GM23338 (cell line): Measurements from ENCODE around the gene P4HTM. TPM values are rescaled to one million over a fixed set of nuclear protein-coding genes. Genes with fewer than 3 reads are reported as not detected.

Experiments used
- ATAC-seq: fragments of 200-7000 bp; cut with Tn5 transposase; 3 replicates; pipeline ENCODE4 v1.9.1; 2020
- DNase-seq: peaks from one replicate; pipeline ENCODE4 v3.0.0-alpha.2; 2015; ENCODE audit warnings: low spot score
- H2AFZ ChIP-seq: fragments of 200-600 bp; sonication (generic); 2 replicates; pipeline ENCODE4 v1.8.0; 2016; ENCODE audit warnings: antibody characterized with exemption, mild to moderate bottlenecking, moderate library complexity
- H3F3A ChIP-seq: fragments of 200-600 bp; sonication (generic); replicated peaks from 2 replicates; pipeline ENCODE4 v1.8.0; 2017; ENCODE audit warnings: antibody characterized with exemption, mixed run types, low read depth
- H3K27ac ChIP-seq: fragments of 200-600 bp; sonication (generic); 2 replicates; pipeline ENCODE4 v1.6.1; 2016; ENCODE audit warnings: low read depth
- H3K27me3 ChIP-seq: fragments of 200-600 bp; sonication (generic); 2 replicates; pipeline ENCODE4 v1.8.0; 2016; ENCODE audit warnings: mild to moderate bottlenecking, mixed run types, moderate library complexity; ENCODE audit not compliant: insufficient read depth
- H3K36me3 ChIP-seq: fragments of 200-600 bp; sonication (generic); 2 replicates; pipeline ENCODE4 v1.8.0; 2016; ENCODE audit warnings: mild to moderate bottlenecking; ENCODE audit not compliant: insufficient read depth
- H3K4me1 ChIP-seq: fragments of 200-600 bp; sonication (generic); 2 replicates; pipeline ENCODE4 v1.8.0; 2016; ENCODE audit warnings: mild to moderate bottlenecking, moderate library complexity; ENCODE audit not compliant: insufficient read depth
- H3K4me2 ChIP-seq: fragments of 200-600 bp; sonication (generic); 2 replicates; pipeline ENCODE4 v1.7.1; 2017; ENCODE audit warnings: mixed run types
- H3K4me3 ChIP-seq: fragments of 200-600 bp; sonication (generic); 2 replicates; pipeline ENCODE4 v1.6.1; 2016; ENCODE audit warnings: mixed run types
- H3K79me2 ChIP-seq: fragments of 200-600 bp; sonication (generic); replicated peaks from 2 replicates; pipeline ENCODE4 v1.8.0; 2017; ENCODE audit warnings: mild to moderate bottlenecking; ENCODE audit not compliant: insufficient read depth
- H3K9me2 ChIP-seq: fragments of 200-600 bp; sonication (generic); 2 replicates; pipeline ENCODE4 v1.8.0; 2017; ENCODE audit not compliant: insufficient read depth
- H4K20me1 ChIP-seq: fragments of 200-600 bp; sonication (generic); replicated peaks from 2 replicates; pipeline ENCODE4 v1.8.0; 2017; ENCODE audit warnings: mild to moderate bottlenecking; ENCODE audit not compliant: insufficient read depth
- H3K27ac Mint-ChIP-seq: 2 replicates; pipeline ENCODE4 v1.8.0; 2020; ENCODE audit warnings: inconsistent platforms, mild to moderate bottlenecking, moderate library complexity, mixed read lengths
- H3K27me3 Mint-ChIP-seq: 3 replicates; pipeline ENCODE4 v1.8.0; 2022; ENCODE audit warnings: low read depth, mild to moderate bottlenecking, moderate library complexity, mixed read lengths, inconsistent platforms; ENCODE audit not compliant: insufficient read depth, poor library complexity
- H3K36me3 Mint-ChIP-seq: 3 replicates; pipeline ENCODE4 v1.8.0; 2021; ENCODE audit warnings: low read depth, mild to moderate bottlenecking, inconsistent platforms, moderate library complexity, mixed read lengths
- H3K4me1 Mint-ChIP-seq: 3 replicates; pipeline ENCODE4 v1.8.0; 2020; ENCODE audit warnings: mild to moderate bottlenecking, inconsistent platforms, mixed read lengths
- H3K4me3 Mint-ChIP-seq: 3 replicates; pipeline ENCODE4 v1.8.0; 2021; ENCODE audit warnings: moderate library complexity, mild to moderate bottlenecking, inconsistent platforms, mixed read lengths
- H3K9me3 Mint-ChIP-seq: 3 replicates; pipeline ENCODE4 v1.8.0; 2020; ENCODE audit warnings: moderate library complexity, mild to moderate bottlenecking, inconsistent platforms, mixed read lengths
- CREB1 ChIP-seq: fragments of 250-450 bp; sonication (Bioruptor Pico); IDR thresholded peaks from 2 replicates; pipeline ENCODE4 v1.5.0; 2020; ENCODE audit warnings: low read depth, mild to moderate bottlenecking, moderate library complexity
- EZH2 ChIP-seq: fragments of 200-600 bp; sonication (generic); IDR thresholded peaks from one replicate; pipeline ENCODE4 v1.8.0; 2017; ENCODE audit warnings: antibody characterized with exemption, mild to moderate bottlenecking, low read depth; ENCODE audit not compliant: unreplicated experiment
- EZH2phosphoT487 ChIP-seq: fragments of 200-600 bp; sonication (generic); IDR thresholded peaks from one replicate; pipeline ENCODE4 v1.8.1; 2018; ENCODE audit warnings: antibody characterized with exemption; ENCODE audit not compliant: unreplicated experiment
- JUNB ChIP-seq: IDR thresholded peaks from one replicate; pipeline ENCODE4 v1.6.1; 2016; ENCODE audit warnings: antibody characterized with exemption; ENCODE audit not compliant: unreplicated experiment
- NANOG ChIP-seq: IDR thresholded peaks from 2 replicates; pipeline ENCODE4 v1.6.1; 2016; ENCODE audit warnings: antibody characterized with exemption, borderline replicate concordance
- POLR2AphosphoS5 ChIP-seq: IDR thresholded peaks from 2 replicates; pipeline ENCODE4 v1.6.1; 2016; ENCODE audit warnings: antibody characterized with exemption, low read depth
- STAT1 ChIP-seq: IDR thresholded peaks from one replicate; pipeline ENCODE4 v1.6.1; 2016; ENCODE audit warnings: antibody characterized with exemption; ENCODE audit not compliant: unreplicated experiment
- ZNF114 ChIP-seq: fragments of 250-450 bp; sonication (Bioruptor Pico); IDR thresholded peaks from 2 replicates; pipeline ENCODE4 v1.5.0; 2020; ENCODE audit warnings: mild to moderate bottlenecking, moderate library complexity
- ZNF331 ChIP-seq: fragments of 250-450 bp; sonication (Bioruptor Pico); IDR thresholded peaks from 2 replicates; pipeline ENCODE4 v1.5.0; 2020; ENCODE audit warnings: low read depth, mild to moderate bottlenecking, moderate library complexity
- polyA plus RNA-seq: library from polyadenylated mRNA; unstranded; fragments of >200 nt; fragmentation: Nextera tagmentation; extraction: Ambion mirVana; gene quantifications from 2 replicates; pipeline ENCODE4 v1.2.1, GENCODE V29; 2016
- total RNA-seq: library from RNA; depleted of rRNA; stranded (reverse); fragments of >200 nt; shearing (Covaris generic); gene quantifications from 2 replicates; pipeline ENCODE4 v1.2.3, GENCODE V29; 2014
- TF ChIP-seq, protein P1 (sequence below): fragments of 250-450 bp; sonication (Bioruptor Pico); IDR thresholded peaks from 2 replicates; pipeline ENCODE4 v1.5.0; 2020; ENCODE audit warnings: mild to moderate bottlenecking, moderate library complexity
- TF ChIP-seq, protein P2 (sequence below): IDR thresholded peaks from 2 replicates; pipeline ENCODE4 v1.6.1; 2016; ENCODE audit warnings: antibody characterized with exemption
- TF ChIP-seq, protein P3 (sequence below): IDR thresholded peaks from one replicate; pipeline ENCODE4 v1.6.1; 2018; ENCODE audit warnings: antibody characterized with exemption; ENCODE audit not compliant: unreplicated experiment
- TF ChIP-seq, protein P4 (sequence below), 2 experiments: fragments of 200-600 bp in 1 of 2; sonication (generic) in 1 of 2; conservative IDR thresholded peaks; 2 replicates each; pipeline versions ENCODE4 v1.5.1 to v1.6.1; 2016 to 2017; ENCODE audit warnings: antibody characterized with exemption in 2 of 2, low read depth in 2 of 2, mild to moderate bottlenecking in 2 of 2, moderate library complexity in 1 of 2

P4HTM gene
- total and polyA plus RNA-seq, 2 experiments from 2014 or later, result 15.9 to 28.7 TPM

DNA sequence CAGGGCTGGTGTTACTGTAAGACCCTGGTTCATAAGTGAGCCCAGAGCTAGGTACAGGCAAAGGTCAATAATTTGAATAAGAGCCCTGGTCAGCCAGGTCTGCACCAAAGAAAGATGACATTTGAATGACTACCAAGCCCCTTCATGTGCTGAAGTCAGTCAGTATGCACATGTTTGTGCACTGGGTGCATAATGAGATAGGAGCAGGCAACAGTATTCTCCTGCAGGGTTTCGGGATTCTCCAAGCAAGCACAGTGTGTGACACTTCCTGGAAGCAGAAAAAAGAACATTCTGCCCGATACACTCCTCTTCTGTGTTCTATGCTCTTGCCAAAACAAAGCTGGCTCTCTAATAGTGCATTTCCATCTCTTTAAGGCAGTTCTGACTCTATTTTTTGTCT lies 44.6 kb downstream of the P4HTM start:
- no peak overlapping the region for H3K27ac Mint-ChIP-seq
- Histone ChIP-seq H3K9me2 (no peaks in the 10 kb centered on the region), H3K4me3 (no peak overlapping the region), H3K79me2 (no peaks in the 10 kb centered on the region; the same call in 1 of the 2 replicates), H3K4me2 (no peak overlapping the region), H3K4me1 (no peaks in the 10 kb centered on the region), H3K36me3 (peaks cover 39% of the 10 kb centered on the region), H3F3A (peaks cover 48% of the 10 kb centered on the region), H3K27me3 (no peaks in the 10 kb centered on the region), H4K20me1 (peaks cover 12% of the 10 kb centered on the region), H2AFZ (no peak overlapping the region), H3K27ac (no peak overlapping the region)
- peaks cover 56% of the 10 kb centered on the region for H3K36me3 Mint-ChIP-seq
- H3K27me3 Mint-ChIP-seq, result peaks cover 3% of the 10 kb centered on the region
- ATAC-seq (no peak), DNase-seq (no peak)
- no peaks in the 10 kb centered on the region for H3K4me1 Mint-ChIP-seq
- TF ChIP-seq, protein P1, sequence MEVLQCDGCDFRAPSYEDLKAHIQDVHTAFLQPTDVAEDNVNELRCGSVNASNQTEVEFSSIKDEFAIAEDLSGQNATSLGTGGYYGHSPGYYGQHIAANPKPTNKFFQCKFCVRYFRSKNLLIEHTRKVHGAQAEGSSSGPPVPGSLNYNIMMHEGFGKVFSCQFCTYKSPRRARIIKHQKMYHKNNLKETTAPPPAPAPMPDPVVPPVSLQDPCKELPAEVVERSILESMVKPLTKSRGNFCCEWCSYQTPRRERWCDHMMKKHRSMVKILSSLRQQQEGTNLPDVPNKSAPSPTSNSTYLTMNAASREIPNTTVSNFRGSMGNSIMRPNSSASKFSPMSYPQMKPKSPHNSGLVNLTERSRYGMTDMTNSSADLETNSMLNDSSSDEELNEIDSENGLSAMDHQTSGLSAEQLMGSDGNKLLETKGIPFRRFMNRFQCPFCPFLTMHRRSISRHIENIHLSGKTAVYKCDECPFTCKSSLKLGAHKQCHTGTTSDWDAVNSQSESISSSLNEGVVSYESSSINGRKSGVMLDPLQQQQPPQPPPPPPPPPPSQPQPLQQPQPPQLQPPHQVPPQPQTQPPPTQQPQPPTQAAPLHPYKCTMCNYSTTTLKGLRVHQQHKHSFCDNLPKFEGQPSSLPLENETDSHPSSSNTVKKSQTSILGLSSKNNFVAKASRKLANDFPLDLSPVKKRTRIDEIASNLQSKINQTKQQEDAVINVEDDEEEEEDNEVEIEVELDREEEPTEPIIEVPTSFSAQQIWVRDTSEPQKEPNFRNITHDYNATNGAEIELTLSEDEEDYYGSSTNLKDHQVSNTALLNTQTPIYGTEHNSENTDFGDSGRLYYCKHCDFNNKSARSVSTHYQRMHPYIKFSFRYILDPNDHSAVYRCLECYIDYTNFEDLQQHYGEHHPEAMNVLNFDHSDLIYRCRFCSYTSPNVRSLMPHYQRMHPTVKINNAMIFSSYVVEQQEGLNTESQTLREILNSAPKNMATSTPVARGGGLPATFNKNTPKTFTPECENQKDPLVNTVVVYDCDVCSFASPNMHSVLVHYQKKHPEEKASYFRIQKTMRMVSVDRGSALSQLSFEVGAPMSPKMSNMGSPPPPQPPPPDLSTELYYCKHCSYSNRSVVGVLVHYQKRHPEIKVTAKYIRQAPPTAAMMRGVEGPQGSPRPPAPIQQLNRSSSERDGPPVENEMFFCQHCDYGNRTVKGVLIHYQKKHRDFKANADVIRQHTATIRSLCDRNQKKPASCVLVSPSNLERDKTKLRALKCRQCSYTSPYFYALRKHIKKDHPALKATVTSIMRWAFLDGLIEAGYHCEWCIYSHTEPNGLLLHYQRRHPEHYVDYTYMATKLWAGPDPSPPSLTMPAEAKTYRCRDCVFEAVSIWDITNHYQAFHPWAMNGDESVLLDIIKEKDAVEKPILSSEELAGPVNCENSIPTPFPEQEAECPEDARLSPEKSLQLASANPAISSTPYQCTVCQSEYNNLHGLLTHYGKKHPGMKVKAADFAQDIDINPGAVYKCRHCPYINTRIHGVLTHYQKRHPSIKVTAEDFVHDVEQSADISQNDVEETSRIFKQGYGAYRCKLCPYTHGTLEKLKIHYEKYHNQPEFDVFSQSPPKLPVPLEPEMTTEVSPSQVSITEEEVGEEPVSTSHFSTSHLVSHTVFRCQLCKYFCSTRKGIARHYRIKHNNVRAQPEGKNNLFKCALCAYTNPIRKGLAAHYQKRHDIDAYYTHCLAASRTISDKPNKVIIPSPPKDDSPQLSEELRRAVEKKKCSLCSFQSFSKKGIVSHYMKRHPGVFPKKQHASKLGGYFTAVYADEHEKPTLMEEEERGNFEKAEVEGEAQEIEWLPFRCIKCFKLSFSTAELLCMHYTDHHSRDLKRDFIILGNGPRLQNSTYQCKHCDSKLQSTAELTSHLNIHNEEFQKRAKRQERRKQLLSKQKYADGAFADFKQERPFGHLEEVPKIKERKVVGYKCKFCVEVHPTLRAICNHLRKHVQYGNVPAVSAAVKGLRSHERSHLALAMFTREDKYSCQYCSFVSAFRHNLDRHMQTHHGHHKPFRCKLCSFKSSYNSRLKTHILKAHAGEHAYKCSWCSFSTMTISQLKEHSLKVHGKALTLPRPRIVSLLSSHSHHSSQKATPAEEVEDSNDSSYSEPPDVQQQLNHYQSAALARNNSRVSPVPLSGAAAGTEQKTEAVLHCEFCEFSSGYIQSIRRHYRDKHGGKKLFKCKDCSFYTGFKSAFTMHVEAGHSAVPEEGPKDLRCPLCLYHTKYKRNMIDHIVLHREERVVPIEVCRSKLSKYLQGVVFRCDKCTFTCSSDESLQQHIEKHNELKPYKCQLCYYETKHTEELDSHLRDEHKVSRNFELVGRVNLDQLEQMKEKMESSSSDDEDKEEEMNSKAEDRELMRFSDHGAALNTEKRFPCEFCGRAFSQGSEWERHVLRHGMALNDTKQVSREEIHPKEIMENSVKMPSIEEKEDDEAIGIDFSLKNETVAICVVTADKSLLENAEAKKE (CRISPR knock-in tag), result no peak
- no peak for TF ChIP-seq EZH2phosphoT487
- TF ChIP-seq POLR2AphosphoS5, result no peak
- no peak for TF ChIP-seq ZNF114 (CRISPR knock-in tag)
- TF ChIP-seq, protein P2, sequence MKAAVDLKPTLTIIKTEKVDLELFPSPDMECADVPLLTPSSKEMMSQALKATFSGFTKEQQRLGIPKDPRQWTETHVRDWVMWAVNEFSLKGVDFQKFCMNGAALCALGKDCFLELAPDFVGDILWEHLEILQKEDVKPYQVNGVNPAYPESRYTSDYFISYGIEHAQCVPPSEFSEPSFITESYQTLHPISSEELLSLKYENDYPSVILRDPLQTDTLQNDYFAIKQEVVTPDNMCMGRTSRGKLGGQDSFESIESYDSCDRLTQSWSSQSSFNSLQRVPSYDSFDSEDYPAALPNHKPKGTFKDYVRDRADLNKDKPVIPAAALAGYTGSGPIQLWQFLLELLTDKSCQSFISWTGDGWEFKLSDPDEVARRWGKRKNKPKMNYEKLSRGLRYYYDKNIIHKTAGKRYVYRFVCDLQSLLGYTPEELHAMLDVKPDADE, result no peak
- no peak for TF ChIP-seq NANOG
- no peak for TF ChIP-seq JUNB
- TF ChIP-seq CREB1, result no peak
- TF ChIP-seq STAT1, result no peak
- no peak for TF ChIP-seq ZNF331 (CRISPR knock-in tag)
- TF ChIP-seq, protein P3, sequence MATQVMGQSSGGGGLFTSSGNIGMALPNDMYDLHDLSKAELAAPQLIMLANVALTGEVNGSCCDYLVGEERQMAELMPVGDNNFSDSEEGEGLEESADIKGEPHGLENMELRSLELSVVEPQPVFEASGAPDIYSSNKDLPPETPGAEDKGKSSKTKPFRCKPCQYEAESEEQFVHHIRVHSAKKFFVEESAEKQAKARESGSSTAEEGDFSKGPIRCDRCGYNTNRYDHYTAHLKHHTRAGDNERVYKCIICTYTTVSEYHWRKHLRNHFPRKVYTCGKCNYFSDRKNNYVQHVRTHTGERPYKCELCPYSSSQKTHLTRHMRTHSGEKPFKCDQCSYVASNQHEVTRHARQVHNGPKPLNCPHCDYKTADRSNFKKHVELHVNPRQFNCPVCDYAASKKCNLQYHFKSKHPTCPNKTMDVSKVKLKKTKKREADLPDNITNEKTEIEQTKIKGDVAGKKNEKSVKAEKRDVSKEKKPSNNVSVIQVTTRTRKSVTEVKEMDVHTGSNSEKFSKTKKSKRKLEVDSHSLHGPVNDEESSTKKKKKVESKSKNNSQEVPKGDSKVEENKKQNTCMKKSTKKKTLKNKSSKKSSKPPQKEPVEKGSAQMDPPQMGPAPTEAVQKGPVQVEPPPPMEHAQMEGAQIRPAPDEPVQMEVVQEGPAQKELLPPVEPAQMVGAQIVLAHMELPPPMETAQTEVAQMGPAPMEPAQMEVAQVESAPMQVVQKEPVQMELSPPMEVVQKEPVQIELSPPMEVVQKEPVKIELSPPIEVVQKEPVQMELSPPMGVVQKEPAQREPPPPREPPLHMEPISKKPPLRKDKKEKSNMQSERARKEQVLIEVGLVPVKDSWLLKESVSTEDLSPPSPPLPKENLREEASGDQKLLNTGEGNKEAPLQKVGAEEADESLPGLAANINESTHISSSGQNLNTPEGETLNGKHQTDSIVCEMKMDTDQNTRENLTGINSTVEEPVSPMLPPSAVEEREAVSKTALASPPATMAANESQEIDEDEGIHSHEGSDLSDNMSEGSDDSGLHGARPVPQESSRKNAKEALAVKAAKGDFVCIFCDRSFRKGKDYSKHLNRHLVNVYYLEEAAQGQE, result no peak
- TF ChIP-seq, protein P4, sequence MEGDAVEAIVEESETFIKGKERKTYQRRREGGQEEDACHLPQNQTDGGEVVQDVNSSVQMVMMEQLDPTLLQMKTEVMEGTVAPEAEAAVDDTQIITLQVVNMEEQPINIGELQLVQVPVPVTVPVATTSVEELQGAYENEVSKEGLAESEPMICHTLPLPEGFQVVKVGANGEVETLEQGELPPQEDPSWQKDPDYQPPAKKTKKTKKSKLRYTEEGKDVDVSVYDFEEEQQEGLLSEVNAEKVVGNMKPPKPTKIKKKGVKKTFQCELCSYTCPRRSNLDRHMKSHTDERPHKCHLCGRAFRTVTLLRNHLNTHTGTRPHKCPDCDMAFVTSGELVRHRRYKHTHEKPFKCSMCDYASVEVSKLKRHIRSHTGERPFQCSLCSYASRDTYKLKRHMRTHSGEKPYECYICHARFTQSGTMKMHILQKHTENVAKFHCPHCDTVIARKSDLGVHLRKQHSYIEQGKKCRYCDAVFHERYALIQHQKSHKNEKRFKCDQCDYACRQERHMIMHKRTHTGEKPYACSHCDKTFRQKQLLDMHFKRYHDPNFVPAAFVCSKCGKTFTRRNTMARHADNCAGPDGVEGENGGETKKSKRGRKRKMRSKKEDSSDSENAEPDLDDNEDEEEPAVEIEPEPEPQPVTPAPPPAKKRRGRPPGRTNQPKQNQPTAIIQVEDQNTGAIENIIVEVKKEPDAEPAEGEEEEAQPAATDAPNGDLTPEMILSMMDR (conservative IDR thresholded peaks at IDR 0.05; ENCODE audit: low read depth in 2 of 2), result no peak
- no peak for TF ChIP-seq EZH2
- no peaks in the 10 kb centered on the region for H3K9me3 Mint-ChIP-seq
- H3K4me3 Mint-ChIP-seq, result no peak overlapping the region
